ENCODE measurements around the gene POU2F3. TPM values are rescaled to one million over a fixed set of nuclear protein-coding genes. Genes with fewer than 3 reads are reported as not detected.

Gene POU2F3
- total and polyA plus RNA-seq, 2 of the 4 experiments (the other 2 are of a cell fraction) = under 0.01 to 0.09 TPM

DNA sequence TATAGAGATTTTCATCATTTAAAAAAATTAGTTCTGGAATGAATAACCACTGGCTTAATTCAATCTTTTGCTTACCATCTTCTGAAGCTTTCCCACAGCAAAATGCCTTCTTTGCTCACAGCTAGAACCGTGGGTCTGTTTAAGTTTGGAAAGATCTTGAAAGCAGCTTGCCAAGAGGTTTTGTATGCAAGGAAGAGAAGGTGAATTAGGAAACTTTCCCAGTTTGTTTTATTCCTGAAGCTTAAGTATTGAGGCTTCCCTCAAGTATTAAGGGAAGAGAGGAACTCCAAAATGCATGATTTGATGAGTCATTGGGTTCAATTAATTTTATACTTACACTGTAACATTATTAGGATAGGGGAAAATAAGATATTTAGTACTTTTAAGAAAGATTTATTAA, 94.4 kb downstream of the POU2F3 start:
- Histone ChIP-seq H2AFZ (replicated peaks; ENCODE audit: low read length, poor library complexity) (no peak overlapping the region), H2BK5ac (ENCODE audit: low read depth, low read length, poor library complexity, severe bottlenecking) (peak overlapping the region; percentile 24), H3K9me3 (ENCODE audit: control insufficient read depth, insufficient read depth, low read length) (no peaks in the 10 kb centered on the region), H3K4me1 (ENCODE audit: control insufficient read depth, insufficient read depth, low read length) (peaks cover 13% of the 10 kb centered on the region), H3K9ac (ENCODE audit: low read depth, low read length) (no peak overlapping the region), H2BK120ac (ENCODE audit: low read depth, low read length) (no peak overlapping the region), H3K23ac (ENCODE audit: low read depth, low read length) (no peak overlapping the region), H2BK15ac (ENCODE audit: low read depth, low read length) (no peak overlapping the region), H3K36me3 (ENCODE audit: control insufficient read depth, insufficient read depth, low read length) (peaks cover 7% of the 10 kb centered on the region), H4K8ac (ENCODE audit: low read depth in 2 of 2, low read length in 2 of 2) (no peak overlapping the region), H2AK5ac (ENCODE audit: low read depth, low read length) (no peak overlapping the region; the same call in 1 of the 2 replicates), H2AK9ac (replicated peaks; ENCODE audit: low read depth, low read length, poor library complexity) (no peak overlapping the region), H2BK20ac (ENCODE audit: low read depth, low read length) (no peak overlapping the region), H3K4me2 (ENCODE audit: low read depth, low read length) (no peak overlapping the region), H4K20me1 (ENCODE audit: insufficient read depth, low read length) (peaks cover 24% of the 10 kb centered on the region), H3K27ac (ENCODE audit: insufficient read depth, low read length) (no peak overlapping the region), H3K18ac (ENCODE audit: low read depth, low read length) (no peak overlapping the region), H3K56ac (ENCODE audit: extremely low read depth, insufficient read depth, low read length) (no peak overlapping the region), H4K91ac (ENCODE audit: insufficient read depth, low read depth, low read length) (no peak overlapping the region), H4K5ac (ENCODE audit: low read depth, low read length) (no peak overlapping the region), H3K4me3 (ENCODE audit: insufficient read depth, low read depth, low read length) (no peak overlapping the region), H3K9me1 (ENCODE audit: insufficient read depth, low read length) (peaks cover 12% of the 10 kb centered on the region; the same call in 1 of the 2 replicates), H3K79me1 (ENCODE audit: low read depth in 1 of 2, low read length in 2 of 2) (peaks cover 8 to 34% of the 10 kb centered on the region in 2 experiments), H3K4ac (ENCODE audit: low read depth, low read length) (no peak overlapping the region), H3K27me3 (ENCODE audit: control insufficient read depth, insufficient read depth, low read length) (no peaks in the 10 kb centered on the region), H3K14ac (replicated peaks; ENCODE audit: low read depth, low read length) (no peak overlapping the region)
- TF ChIP-seq RFX5 (IDR thresholded peaks at IDR 0.05; ENCODE audit: low read depth, low read length) = no peak
- no peak for TF ChIP-seq CEBPB (IDR thresholded peaks at IDR 0.05; ENCODE audit: low read depth, low read length)
- TF ChIP-seq NFE2L2 (IDR thresholded peaks at IDR 0.05; ENCODE audit: low read depth, low read length) = no peak
- TF ChIP-seq MAFK (IDR thresholded peaks at IDR 0.05; ENCODE audit: low read depth, low read length) = no peak
- no peak for TF ChIP-seq CHD1 (IDR thresholded peaks at IDR 0.05; ENCODE audit: low read depth, low read length)
- no peak for TF ChIP-seq MAZ (IDR thresholded peaks at IDR 0.05; ENCODE audit: borderline replicate concordance, low read depth, low read length)
- TF ChIP-seq FOS (IDR thresholded peaks at IDR 0.05; ENCODE audit: low read depth, low read length) = no peak
- TF ChIP-seq, protein P1, sequence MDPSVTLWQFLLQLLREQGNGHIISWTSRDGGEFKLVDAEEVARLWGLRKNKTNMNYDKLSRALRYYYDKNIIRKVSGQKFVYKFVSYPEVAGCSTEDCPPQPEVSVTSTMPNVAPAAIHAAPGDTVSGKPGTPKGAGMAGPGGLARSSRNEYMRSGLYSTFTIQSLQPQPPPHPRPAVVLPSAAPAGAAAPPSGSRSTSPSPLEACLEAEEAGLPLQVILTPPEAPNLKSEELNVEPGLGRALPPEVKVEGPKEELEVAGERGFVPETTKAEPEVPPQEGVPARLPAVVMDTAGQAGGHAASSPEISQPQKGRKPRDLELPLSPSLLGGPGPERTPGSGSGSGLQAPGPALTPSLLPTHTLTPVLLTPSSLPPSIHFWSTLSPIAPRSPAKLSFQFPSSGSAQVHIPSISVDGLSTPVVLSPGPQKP (IDR thresholded peaks at IDR 0.05; ENCODE audit: borderline replicate concordance, low read depth, low read length) = no peak
- no peak for TF ChIP-seq POLR2A (IDR thresholded peaks at IDR 0.05; ENCODE audit: low read depth, low read length)
- no peak for TF ChIP-seq USF2 (IDR thresholded peaks at IDR 0.05; ENCODE audit: low read depth, low read length)
- TF ChIP-seq RCOR1 (IDR thresholded peaks at IDR 0.05; ENCODE audit: insufficient replicate concordance, low read length) = no peak
- POLR2A ChIA-PET (ENCODE audit: unreplicated experiment) = no interaction called here
- DNase-seq (no peak), ATAC-seq (ENCODE audit: low read depth) (no peak)
- BruUV-seq (replicated peaks) = no TSS peak
- dilution Hi-C loops (cut with HindIII; ENCODE audit: low sequenced_read_pairs, unreplicated experiment) = no loop called here
- intact Hi-C loops (cut with micrococcal nuclease) = loop anchor here (5.0 to 10.0 kb wide), 5 partner anchors 168 to 1260 kb away; no protein-coding TSS in a partner anchor
- no CpG with 5 or more reads among the region's 1 CpG for WGBS, 2 experiments (ENCODE audit: extremely low coverage in 2 of 2, insufficient read length in 1 of 2)
- CTCF ChIA-PET = interaction anchor here (0.6 kb wide), 1 partner anchor 108 kb away, joined by 4 read pairs; no protein-coding TSS in a partner anchor
- in situ Hi-C loops (cut with MboI; ENCODE audit: low sequenced_read_pairs) = loop anchor here (25.0 kb wide), 1 partner anchor 103 kb away; no protein-coding TSS in a partner anchor
